Neural progenitor cell (in vitro differentiated cells): ENCODE measurements around the gene PLAC1. TPM values are rescaled to one million over a fixed set of nuclear protein-coding genes. Genes with fewer than 3 reads are reported as not detected.

ENCODE experiments used
- DNase-seq: peaks from one replicate; pipeline ENCODE4 v3.0.0-alpha.2; 2016; ENCODE audit warnings: low spot score
- H2AFZ ChIP-seq: fragments of 200-600 bp; sonication (generic); replicated peaks from 2 replicates; pipeline ENCODE4 v1.6.1; 2016; ENCODE audit warnings: antibody characterized with exemption
- H3F3A ChIP-seq: fragments of 200-600 bp; sonication (generic); 2 replicates; pipeline ENCODE4 v1.6.1; 2016; ENCODE audit warnings: antibody characterized with exemption, low read depth
- H3K27ac ChIP-seq: fragments of 200-600 bp; sonication (generic); 2 replicates; pipeline ENCODE4 v1.5.1; 2016; ENCODE audit warnings: mild to moderate bottlenecking
- H3K27me3 ChIP-seq: fragments of 200-600 bp; sonication (generic); 2 replicates; pipeline ENCODE4 v1.6.1; 2016; ENCODE audit warnings: mild to moderate bottlenecking, moderate library complexity
- H3K36me3 ChIP-seq: fragments of 200-600 bp; sonication (generic); 2 replicates; pipeline ENCODE4 v1.5.1; 2016
- H3K4me1 ChIP-seq: fragments of 200-600 bp; sonication (generic); 2 replicates; pipeline ENCODE4 v1.6.1; 2016; ENCODE audit warnings: mixed run types
- H3K4me2 ChIP-seq: fragments of 200-600 bp; sonication (generic); 2 replicates; pipeline ENCODE4 v1.6.1; 2016
- H3K4me3 ChIP-seq: fragments of 200-600 bp; sonication (generic); 2 replicates; pipeline ENCODE4 v1.5.1; 2016
- H3K79me2 ChIP-seq: fragments of 200-600 bp; sonication (generic); 2 replicates; pipeline ENCODE4 v1.6.1; 2016; ENCODE audit warnings: low read depth
- H3K9ac ChIP-seq: fragments of 200-600 bp; sonication (generic); 2 replicates; pipeline ENCODE4 v1.6.1; 2016
- H3K9me3 ChIP-seq: fragments of 200-600 bp; sonication (generic); 2 replicates; pipeline ENCODE4 v1.5.1; 2016; ENCODE audit warnings: low read depth
- H4K20me1 ChIP-seq: fragments of 200-600 bp; sonication (generic); 2 replicates; pipeline ENCODE4 v1.6.1; 2016; ENCODE audit warnings: low read depth
- H3K27ac Mint-ChIP-seq: 3 replicates; pipeline ENCODE4 v1.8.0; 2021; ENCODE audit warnings: mixed read lengths
- H3K27me3 Mint-ChIP-seq: 2 replicates; pipeline ENCODE4 v1.8.0; 2022; ENCODE audit warnings: low read depth, mild to moderate bottlenecking, inconsistent platforms, moderate library complexity, mixed read lengths; ENCODE audit not compliant: insufficient read depth
- H3K36me3 Mint-ChIP-seq: 3 replicates; pipeline ENCODE4 v1.8.0; 2021; ENCODE audit warnings: mixed read lengths
- H3K4me1 Mint-ChIP-seq: 3 replicates; pipeline ENCODE4 v1.8.0; 2021; ENCODE audit warnings: mixed read lengths
- H3K4me3 Mint-ChIP-seq: 3 replicates; pipeline ENCODE4 v1.8.0; 2021; ENCODE audit warnings: mild to moderate bottlenecking, moderate library complexity, mixed read lengths
- H3K9me3 Mint-ChIP-seq: 3 replicates; pipeline ENCODE4 v1.8.0; 2020; ENCODE audit warnings: mixed read lengths
- CTCF ChIP-seq: fragments of 200-600 bp; sonication (generic); IDR thresholded peaks from 2 replicates; pipeline ENCODE4 v1.5.1; 2017; ENCODE audit warnings: antibody characterized with exemption, mild to moderate bottlenecking
- EZH2 ChIP-seq: fragments of 200-600 bp; sonication (generic); IDR thresholded peaks from 2 replicates; pipeline ENCODE4 v1.6.1; 2017; ENCODE audit warnings: antibody characterized with exemption, mild to moderate bottlenecking, moderate library complexity
- EZH2phosphoT487 ChIP-seq: fragments of 200-600 bp; sonication (generic); IDR thresholded peaks from 2 replicates; pipeline ENCODE4 v1.6.1; 2017; ENCODE audit warnings: antibody characterized with exemption
- total RNA-seq: library from RNA; depleted of rRNA; stranded (reverse); fragments of >200 nt; gene quantifications from 2 replicates; pipeline ENCODE4 v1.2.3, GENCODE V29; 2015; ENCODE audit warnings: low replicate concordance

PLAC1 gene
- total RNA-seq, 1 donor from 2014 or later, result not detected

GRCh38 chrX:134661295-134661694 is 3.0 kb upstream of the PLAC1 start:
- Histone ChIP-seq H3K9me3 (no peaks in the 10 kb centered on the region), H3K27me3 (no peaks in the 10 kb centered on the region), H4K20me1 (no peaks in the 10 kb centered on the region), H3K4me3 (no peak overlapping the region), H2AFZ (no peak overlapping the region), H3K36me3 (no peaks in the 10 kb centered on the region), H3K27ac (no peak overlapping the region), H3K9ac (no peak overlapping the region), H3K4me1 (no peaks in the 10 kb centered on the region), H3F3A (no peaks in the 10 kb centered on the region), H3K4me2 (no peak overlapping the region), H3K79me2 (no peaks in the 10 kb centered on the region)
- H3K27me3 Mint-ChIP-seq, result peaks cover 2% of the 10 kb centered on the region
- no peaks in the 10 kb centered on the region for H3K9me3 Mint-ChIP-seq
- no peaks in the 10 kb centered on the region for H3K4me1 Mint-ChIP-seq
- no peaks in the 10 kb centered on the region for H3K36me3 Mint-ChIP-seq
- TF ChIP-seq EZH2 (no peak), CTCF (no peak), EZH2phosphoT487 (no peak)
- H3K27ac Mint-ChIP-seq, result no peak overlapping the region
- H3K4me3 Mint-ChIP-seq, result no peak overlapping the region
- no peak for DNase-seq

- H3K79me2 ChIP-seq, result no peaks in the 10 kb centered on the region
- no peak overlapping the region for H3K4me2 ChIP-seq
- H2AFZ ChIP-seq, result no peak overlapping the region
- no peaks in the 10 kb centered on the region for H3K4me1 ChIP-seq
- H4K20me1 ChIP-seq, result no peaks in the 10 kb centered on the region
- Mint-ChIP-seq H3K27ac (no peak overlapping the region), H3K36me3 (no peaks in the 10 kb centered on the region), H3K4me3 (no peak overlapping the region), H3K4me1 (no peaks in the 10 kb centered on the region), H3K9me3 (no peaks in the 10 kb centered on the region), H3K27me3 (peaks cover 2% of the 10 kb centered on the region)
- no peaks in the 10 kb centered on the region for H3K9me3 ChIP-seq
- no peak overlapping the region for H3K27ac ChIP-seq
- no peaks in the 10 kb centered on the region for H3K27me3 ChIP-seq
- no peaks in the 10 kb centered on the region for H3F3A ChIP-seq
- no peak overlapping the region for H3K4me3 ChIP-seq
- TF ChIP-seq CTCF, result no peak
- TF ChIP-seq EZH2phosphoT487, result no peak
- TF ChIP-seq EZH2, result no peak
- no peak overlapping the region for H3K9ac ChIP-seq
- H3K36me3 ChIP-seq, result no peaks in the 10 kb centered on the region
- DNase-seq, result no peak
Observed at GRCh38 chrX:134660627-134661026, 2.4 kb upstream of the PLAC1 start.

GRCh38 chrX:134659761-134660160 is 1.5 kb upstream of the PLAC1 start:
- H3K4me1 ChIP-seq, result no peaks in the 10 kb centered on the region
- Mint-ChIP-seq H3K4me3 (no peak overlapping the region), H3K9me3 (no peaks in the 10 kb centered on the region)

More at GRCh38 chrX:134659761-134660160, 1.5 kb upstream of the PLAC1 start:
- no peak overlapping the region for H3K4me3 ChIP-seq
- H3K36me3 ChIP-seq, result no peaks in the 10 kb centered on the region
- peaks cover 2% of the 10 kb centered on the region for H3K27me3 Mint-ChIP-seq
- no peak overlapping the region for H3K27ac ChIP-seq
- no peak overlapping the region for H3K4me2 ChIP-seq
- H3K27ac Mint-ChIP-seq, result no peak overlapping the region
- no peaks in the 10 kb centered on the region for H3K36me3 Mint-ChIP-seq
- H3K4me1 Mint-ChIP-seq, result no peaks in the 10 kb centered on the region
- no peaks in the 10 kb centered on the region for H3K79me2 ChIP-seq
- H3K9me3 ChIP-seq, result no peaks in the 10 kb centered on the region
- no peak for DNase-seq
- no peak overlapping the region for H3K9ac ChIP-seq
- H3F3A ChIP-seq, result no peaks in the 10 kb centered on the region
- TF ChIP-seq EZH2phosphoT487, result no peak
- no peak for TF ChIP-seq EZH2
- TF ChIP-seq CTCF, result no peak
- H3K27me3 ChIP-seq, result no peaks in the 10 kb centered on the region
- H2AFZ ChIP-seq, result no peak overlapping the region
- H4K20me1 ChIP-seq, result no peaks in the 10 kb centered on the region
